D341Med (cell line): ENCODE measurements around the gene C5orf58.

Source experiments
- DNase-seq: peaks from one replicate; pipeline ENCODE4 v3.0.0; 2012; ENCODE audit warnings: low spot score

The C5orf58 gene

DNA sequence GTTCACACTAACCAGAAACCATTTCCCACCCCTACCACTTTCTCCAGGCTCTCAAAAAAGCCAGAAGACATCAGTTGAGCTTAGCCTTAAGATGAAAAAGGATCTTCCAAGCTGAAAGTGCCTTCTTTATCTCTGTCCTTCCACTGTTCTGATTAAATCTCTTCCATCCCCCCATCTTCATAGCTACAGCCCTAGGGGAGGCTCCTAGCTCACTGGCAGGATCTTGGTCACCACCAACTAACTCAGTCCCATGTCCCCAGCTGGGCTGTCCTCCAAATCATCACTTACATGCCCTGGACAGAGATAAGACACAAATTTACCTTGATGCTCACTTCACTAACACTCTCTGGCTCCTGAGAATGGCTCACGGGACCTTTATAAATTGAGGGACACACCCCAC lies 50.5 kb downstream of the C5orf58 start:
- DNase-seq = no peak

DNA sequence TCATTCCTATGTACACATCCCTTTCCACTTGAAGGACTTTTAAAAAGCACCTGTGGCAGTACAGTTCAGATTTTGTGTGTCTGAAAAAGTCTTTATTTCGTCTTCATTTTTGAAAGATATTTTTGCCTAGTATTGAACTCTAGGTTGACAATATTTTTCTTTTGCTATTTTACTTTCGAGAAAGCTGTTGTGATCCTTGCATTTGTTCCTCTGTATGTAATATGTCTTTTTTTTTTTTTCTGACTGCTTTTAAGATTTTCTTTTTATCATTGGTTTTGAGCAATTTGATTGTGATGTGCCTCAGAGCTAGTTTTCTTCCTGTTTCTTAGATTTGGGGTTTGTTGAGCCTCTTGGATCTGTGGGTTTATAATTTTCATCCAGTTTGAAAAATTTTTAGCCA lies 51.4 kb downstream of the C5orf58 start:
- DNase-seq = no peak

DNA sequence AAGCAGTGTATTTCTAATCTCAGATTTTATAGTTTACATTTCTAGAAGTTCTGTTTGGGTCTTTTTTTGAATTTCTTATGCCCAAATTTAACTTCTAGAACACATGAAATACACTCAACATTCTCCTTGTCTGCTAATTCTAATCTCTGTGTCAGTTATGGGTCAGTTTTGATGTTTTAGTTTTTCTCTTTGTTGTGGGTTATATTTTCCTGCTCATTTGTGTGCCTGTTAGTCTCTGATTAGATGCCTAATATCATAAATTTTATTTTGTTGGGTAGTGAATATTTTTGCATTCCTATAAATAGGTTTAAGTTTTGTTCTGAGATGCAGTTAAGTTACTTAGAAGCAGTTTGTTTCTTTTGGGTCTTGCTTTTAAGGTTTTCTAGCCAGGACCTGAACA lies 52.4 kb downstream of the C5orf58 start:
- no peak for DNase-seq

DNA sequence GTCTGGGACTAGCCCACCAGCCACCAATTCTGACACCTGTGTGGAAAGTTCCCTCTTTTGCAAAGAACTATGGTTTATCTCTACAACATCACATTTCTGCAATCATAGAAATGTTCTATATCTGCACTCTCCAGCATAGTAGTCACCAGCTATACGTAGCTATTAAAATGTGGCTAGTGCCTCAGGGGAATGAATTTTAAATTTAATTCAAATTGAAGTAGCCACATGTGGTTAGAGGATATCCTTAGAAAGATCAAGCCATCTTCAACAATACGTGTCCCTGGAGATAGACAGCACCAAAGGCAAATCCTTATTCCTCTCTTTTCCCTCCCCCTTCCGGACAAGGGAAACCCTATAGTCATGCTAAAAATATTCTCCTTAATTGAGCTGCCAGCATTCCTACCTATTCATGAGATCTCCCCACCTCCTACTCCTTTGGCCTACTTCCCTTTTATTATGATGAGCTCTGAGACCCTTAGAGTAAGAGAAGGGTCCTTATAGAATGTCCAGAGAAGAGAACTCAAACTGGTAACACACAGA lies 53.7 kb downstream of the C5orf58 start:
- no peak for DNase-seq

DNA sequence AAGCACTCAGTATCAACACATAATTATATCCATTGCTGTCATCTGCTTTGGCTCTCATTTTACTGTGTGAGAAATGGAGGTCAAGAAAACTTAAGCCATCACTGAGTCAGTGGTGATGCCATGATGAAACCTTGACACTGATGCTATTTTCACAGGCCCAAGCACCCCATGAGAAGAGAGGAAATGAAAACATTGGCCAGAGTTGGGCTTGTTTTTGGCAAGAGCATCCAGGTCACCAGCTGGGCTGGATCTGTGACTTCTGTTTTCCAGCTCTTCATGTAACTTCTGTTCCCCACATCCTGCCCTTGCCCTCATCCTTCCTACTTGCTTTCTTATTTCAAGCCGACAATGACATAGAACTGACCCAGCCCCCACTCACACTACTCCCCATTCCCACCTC lies 54.7 kb downstream of the C5orf58 start:
- DNase-seq = no peak

DNA sequence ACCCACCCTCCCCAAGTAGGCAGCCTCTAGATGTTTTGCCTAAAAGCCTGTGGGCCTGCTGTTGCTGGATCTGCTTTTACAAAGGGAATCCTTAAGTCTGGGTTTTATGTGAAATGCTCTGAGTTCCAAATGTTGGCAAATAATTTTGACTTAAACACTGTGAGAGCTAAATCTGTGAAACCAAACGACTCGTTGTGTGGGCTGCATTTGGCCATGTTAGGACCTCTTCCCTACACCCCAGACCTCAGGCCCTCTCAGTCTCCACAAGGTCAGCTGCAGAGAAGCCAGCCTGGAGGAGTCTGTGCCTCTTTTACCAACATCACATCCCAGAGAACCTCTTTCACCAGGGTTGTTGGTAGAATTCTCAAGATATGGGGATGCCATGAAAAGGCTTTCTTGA lies 55.4 kb downstream of the C5orf58 start:
- no peak for DNase-seq

DNA sequence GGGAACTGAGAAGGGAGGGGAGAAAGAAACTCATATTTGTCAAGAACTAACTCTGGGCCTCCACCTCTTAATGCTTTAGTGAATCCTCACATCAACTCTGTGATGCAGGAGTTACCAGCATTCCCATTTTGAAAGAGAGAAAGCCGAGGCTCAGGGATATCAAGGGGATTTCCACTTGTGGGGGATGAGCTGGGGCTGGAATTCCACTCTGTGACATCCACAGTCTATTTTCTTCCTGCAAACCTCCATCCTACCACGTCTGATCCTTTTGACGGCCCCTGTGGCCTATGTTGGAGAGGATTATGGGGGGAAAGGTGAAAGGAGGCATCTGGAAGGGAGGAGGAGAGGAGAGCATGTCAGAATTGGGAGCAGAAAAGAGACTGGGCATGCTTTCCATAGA lies 55.8 kb downstream of the C5orf58 start:
- no peak for DNase-seq

DNA sequence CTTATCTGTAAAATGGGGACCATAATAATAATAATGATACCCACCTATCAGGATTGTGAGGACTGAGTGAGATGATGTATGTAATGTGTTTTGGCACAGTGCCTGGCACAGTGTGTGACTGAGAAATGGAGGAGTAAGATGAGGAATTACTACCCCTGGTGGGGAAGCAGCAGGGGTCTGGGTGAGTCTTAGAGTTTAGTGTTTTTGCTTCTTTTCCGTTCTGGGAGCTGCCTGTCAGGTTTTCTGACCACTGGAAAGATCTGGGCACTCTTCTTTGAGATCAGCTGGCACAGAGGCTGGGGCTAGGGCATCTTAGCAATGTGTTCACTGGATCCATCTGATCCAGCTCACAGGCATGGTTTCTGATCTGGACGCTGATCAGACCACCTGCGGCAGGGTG lies 56.3 kb downstream of the C5orf58 start:
- DNase-seq = no peak

DNA sequence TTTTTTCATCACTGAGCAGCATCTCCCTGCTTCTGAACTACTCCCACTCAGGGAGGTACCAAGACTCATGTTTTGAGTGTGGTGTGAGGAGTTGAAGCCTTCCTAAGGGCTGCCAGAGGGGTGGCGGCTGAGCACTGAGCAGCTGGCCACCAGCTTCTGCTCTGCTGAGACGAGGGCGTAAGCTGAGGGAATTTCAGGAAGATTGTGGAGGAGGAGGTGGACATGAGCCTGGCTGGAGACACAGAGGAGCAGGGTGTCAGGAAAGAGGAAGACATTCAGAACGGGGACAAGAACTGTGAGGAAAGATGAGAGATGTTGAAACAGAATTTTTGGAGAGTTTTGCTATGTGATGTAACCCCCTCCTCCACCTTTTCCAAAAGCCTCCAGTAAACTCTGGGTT lies 57.0 kb downstream of the C5orf58 start:
- no peak for DNase-seq

DNA sequence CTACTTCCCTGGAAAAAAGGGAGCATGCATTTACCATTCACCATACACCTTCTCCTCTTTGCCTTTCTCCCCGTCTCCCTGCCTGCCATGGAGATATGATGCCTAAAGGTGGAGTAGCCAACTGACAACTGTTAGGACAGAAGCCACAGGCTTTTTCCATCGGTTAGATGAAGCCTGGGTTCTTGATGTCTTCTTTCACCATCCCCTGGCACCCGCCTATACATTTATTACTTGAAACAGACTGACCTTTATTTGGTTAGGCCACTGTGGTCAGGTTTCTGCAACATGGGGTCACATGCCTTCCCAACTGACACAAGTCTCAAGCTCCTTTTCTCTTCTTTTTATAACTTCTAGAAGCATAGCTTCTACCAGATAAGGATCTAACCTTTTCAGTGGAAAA lies 57.7 kb downstream of the C5orf58 start:
- DNase-seq = no peak

DNA sequence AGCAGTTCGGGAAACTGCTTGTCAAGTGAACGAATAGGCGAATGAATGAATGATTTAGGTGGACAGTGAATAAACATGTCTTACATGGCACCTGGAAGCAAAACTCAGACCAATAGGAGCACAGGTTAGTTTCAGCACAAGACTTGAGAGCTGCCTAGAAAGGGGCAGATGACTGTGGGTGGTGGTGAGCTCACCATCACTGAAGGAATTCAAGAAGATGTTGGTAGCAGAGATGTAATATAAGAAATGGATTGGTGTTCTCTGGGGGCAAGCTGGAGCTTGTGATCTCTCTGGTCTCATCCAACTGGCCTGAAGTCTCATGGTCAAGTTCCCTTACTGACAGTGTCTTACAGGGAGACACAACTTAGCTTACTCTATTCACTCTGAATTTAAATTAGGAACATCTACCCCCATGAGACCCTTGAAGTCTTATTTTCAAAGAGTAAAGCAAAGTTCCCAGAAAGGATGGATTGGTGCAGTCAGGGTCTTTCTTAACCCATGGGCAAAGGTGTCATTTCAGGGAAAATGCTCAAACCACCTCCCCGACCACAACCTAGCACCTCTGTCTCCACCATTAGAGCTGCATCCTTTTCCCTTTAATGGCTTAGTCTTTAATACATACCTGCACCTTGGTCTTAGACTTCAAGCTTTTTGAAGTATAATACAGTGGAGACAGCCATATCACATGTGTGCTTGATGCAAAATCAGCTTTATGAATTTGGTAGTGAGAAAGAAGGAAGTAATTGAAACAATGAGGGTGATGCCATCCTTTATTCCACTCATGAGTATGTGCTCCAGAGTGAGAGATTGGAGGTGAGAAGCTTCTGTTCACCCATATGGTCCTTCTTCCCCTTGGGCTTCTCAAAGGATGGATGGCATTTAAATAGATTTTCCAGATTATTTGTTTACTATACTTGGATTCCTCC lies 59.7 kb downstream of the C5orf58 start:
- no peak for DNase-seq

DNA sequence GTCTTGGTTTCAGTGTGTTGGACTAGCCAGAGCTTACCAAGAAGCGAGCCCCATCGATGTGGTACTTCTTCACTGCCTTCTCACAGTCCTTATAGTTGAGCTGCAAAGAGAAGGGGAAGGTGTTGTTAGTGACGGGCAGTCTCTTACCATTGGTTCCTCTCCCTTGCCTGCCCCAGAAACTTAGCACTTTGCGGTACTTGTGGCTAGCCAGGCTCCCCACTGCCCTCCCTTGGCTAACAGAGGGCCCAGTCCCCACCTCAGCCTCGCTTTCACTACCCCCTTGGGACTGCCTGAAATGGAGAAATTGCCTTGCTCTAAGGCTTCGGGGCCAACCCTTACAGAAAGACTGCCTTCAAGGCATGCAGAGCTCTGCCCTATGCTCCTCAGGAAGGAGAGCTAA lies 60.5 kb downstream of the C5orf58 start:
- DNase-seq = no peak

DNA sequence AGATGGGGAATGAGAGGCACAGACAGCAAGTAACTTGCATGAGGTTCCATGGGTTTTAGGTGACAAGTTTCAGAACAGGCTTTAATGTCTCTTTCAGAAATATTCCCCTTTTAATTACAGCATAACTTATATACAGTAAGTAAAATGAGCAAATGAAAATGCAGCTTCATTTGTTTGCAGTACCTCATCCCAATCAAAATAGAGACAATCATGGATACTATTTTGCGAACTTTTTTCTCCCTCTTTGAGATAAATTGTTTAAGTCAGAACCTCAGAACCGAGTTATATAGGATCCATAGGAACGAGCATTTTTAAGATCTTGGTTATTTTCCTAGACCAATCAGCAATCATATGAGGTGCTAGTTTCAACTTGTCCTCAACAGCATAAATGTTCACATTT lies 61.3 kb downstream of the C5orf58 start:
- no peak for DNase-seq

DNA sequence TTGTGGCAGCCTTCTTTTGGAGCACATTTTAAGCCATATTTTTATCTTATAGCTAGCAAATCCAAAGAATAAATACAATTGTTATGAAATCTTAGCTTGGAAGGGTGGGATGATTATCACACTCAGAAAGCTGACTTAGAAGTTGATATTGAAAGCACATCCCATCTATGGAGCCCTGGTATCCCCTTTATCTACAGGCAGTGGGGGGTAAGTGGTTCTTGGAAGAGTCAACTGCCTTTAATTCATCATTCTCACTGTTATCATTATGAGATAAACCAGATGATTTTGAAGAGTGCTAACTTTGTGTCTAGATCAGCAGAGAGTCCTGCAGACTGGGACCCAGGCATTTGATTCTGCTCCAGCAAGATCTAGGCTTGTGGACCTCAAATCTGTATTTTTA lies 61.8 kb downstream of the C5orf58 start:
- DNase-seq = no peak
